GM23248 (cell line): ENCODE measurements around the gene HEXB.
"Not testable (repeated sequence)": the region's sequence is repeated elsewhere in the genome, so short reads cannot be mapped to it uniquely, and the experiment has no call there.

Experiments
- EZH2 ChIP-seq: fragments of 200-600 bp; sonication (generic); IDR thresholded peaks from 2 replicates; pipeline ENCODE4 v1.6.1; 2018; ENCODE audit warnings: antibody characterized with exemption, mild to moderate bottlenecking; ENCODE audit not compliant: insufficient read depth, poor library complexity, severe bottlenecking
- EZH2phosphoT487 ChIP-seq: fragments of 200-600 bp; sonication (generic); IDR thresholded peaks from 2 replicates; pipeline ENCODE4 v1.6.1; 2018; ENCODE audit warnings: antibody characterized with exemption, moderate library complexity, mild to moderate bottlenecking, low read depth; ENCODE audit not compliant: insufficient read depth

DNA sequence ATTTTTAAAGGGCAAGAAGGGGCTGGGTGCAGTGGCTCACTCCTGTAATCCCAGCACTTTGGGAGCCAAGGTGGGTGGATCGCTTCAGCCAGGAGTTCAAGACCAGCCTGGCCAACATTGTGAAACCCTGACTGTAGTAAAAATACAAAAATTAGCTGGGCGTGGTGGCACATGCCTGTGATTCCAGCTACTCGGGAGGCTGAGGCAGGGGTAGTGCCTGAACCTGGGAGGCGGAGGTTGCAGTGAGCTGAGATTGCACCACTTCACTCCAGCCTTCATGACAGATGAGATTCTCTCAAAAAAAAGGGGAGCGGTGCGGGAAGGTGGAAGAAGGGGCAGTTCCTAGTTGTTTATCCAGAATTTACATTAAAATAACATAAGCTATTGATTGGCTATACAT is 8.6 kb upstream of the HEXB start:
- TF ChIP-seq EZH2, EZH2phosphoT487: not testable (repeated sequence)
